ENCODE results near the gene IPMK.

IPMK gene

DNA sequence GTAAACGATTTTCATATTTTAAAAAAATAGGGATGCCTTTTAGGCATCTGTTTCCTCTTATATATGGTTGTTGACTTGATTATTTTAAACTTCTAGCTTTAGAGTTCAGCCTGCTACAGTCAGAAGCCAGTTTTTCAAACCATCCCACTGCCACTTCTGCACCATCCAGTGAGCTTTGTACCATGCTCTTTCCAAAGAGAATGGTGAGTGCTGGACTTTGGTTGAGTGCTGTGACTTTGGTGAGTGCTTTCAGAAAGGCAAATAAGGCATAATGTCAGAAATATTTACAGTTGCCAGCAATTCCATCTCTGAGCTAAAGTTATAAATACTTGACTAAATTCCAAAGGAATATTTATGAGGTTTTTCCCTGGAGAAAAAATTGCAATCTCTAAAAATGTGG is 117.4 kb downstream of the IPMK start:
- ATAC-seq, result no peak
- no peak for TF ChIP-seq TCF4 (CRISPR knock-in tag; IDR thresholded peaks at IDR 0.05; ENCODE audit: borderline replicate concordance)
- no peak for TF ChIP-seq ZFP3 (CRISPR knock-in tag; IDR thresholded peaks at IDR 0.05)
- TF ChIP-seq ZNF565 (CRISPR knock-in tag; conservative IDR thresholded peaks at IDR 0.05; ENCODE audit: low read depth), result no peak
- no peak for TF ChIP-seq ARNTL (CRISPR knock-in tag; IDR thresholded peaks at IDR 0.05; ENCODE audit: borderline replicate concordance, low read depth)
- no peak for TF ChIP-seq ZFP30 (CRISPR knock-in tag; IDR thresholded peaks at IDR 0.05)
- TF ChIP-seq, protein P1, sequence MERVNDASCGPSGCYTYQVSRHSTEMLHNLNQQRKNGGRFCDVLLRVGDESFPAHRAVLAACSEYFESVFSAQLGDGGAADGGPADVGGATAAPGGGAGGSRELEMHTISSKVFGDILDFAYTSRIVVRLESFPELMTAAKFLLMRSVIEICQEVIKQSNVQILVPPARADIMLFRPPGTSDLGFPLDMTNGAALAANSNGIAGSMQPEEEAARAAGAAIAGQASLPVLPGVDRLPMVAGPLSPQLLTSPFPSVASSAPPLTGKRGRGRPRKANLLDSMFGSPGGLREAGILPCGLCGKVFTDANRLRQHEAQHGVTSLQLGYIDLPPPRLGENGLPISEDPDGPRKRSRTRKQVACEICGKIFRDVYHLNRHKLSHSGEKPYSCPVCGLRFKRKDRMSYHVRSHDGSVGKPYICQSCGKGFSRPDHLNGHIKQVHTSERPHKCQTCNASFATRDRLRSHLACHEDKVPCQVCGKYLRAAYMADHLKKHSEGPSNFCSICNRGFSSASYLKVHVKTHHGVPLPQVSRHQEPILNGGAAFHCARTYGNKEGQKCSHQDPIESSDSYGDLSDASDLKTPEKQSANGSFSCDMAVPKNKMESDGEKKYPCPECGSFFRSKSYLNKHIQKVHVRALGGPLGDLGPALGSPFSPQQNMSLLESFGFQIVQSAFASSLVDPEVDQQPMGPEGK (CRISPR knock-in tag; IDR thresholded peaks at IDR 0.05; ENCODE audit: borderline replicate concordance), result no peak
- no peak for TF ChIP-seq PPARA (CRISPR knock-in tag; IDR thresholded peaks at IDR 0.05; ENCODE audit: borderline replicate concordance)
- no peak for TF ChIP-seq ZC3H10 (CRISPR knock-in tag; IDR thresholded peaks at IDR 0.05)
- TF ChIP-seq CSDC2 (CRISPR knock-in tag; IDR thresholded peaks at IDR 0.05), result no peak

DNA sequence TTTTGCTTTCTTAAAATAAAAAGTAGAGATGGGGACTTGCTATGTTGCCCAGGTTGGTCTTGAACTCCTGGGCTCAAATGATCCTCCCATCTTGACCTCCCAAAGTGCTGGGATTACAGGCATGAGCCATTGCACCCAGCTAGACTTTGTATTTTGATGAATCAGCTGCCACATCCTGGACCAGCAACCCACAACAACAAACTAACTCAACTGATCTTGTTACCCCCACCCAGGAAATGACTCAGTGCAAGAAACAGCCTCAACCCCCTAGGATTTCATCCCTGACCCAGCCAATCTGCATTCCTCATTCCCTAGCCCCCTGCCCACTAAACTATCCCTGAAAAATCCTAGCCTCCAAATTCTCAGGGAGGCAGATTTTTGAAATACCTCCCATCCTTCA is 123.8 kb downstream of the IPMK start:
- ATAC-seq, result no peak
- TF ChIP-seq SNAI2 (CRISPR knock-in tag; IDR thresholded peaks at IDR 0.05), result no peak
- TF ChIP-seq, protein P2, sequence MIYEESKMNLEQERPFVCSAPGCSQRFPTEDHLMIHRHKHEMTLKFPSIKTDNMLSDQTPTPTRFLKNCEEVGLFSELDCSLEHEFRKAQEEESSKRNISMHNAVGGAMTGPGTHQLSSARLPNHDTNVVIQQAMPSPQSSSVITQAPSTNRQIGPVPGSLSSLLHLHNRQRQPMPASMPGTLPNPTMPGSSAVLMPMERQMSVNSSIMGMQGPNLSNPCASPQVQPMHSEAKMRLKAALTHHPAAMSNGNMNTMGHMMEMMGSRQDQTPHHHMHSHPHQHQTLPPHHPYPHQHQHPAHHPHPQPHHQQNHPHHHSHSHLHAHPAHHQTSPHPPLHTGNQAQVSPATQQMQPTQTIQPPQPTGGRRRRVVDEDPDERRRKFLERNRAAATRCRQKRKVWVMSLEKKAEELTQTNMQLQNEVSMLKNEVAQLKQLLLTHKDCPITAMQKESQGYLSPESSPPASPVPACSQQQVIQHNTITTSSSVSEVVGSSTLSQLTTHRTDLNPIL (CRISPR knock-in tag; IDR thresholded peaks at IDR 0.05; ENCODE audit: low read depth), result no peak
- TF ChIP-seq, protein P3, sequence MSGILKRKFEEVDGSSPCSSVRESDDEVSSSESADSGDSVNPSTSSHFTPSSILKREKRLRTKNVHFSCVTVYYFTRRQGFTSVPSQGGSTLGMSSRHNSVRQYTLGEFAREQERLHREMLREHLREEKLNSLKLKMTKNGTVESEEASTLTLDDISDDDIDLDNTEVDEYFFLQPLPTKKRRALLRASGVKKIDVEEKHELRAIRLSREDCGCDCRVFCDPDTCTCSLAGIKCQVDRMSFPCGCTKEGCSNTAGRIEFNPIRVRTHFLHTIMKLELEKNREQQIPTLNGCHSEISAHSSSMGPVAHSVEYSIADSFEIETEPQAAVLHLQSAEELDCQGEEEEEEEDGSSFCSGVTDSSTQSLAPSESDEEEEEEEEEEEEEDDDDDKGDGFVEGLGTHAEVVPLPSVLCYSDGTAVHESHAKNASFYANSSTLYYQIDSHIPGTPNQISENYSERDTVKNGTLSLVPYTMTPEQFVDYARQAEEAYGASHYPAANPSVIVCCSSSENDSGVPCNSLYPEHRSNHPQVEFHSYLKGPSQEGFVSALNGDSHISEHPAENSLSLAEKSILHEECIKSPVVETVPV (CRISPR knock-in tag; IDR thresholded peaks at IDR 0.05), result no peak
- no peak for TF ChIP-seq ZNF70 (CRISPR knock-in tag; IDR thresholded peaks at IDR 0.05)
- no peak for TF ChIP-seq GLIS3 (CRISPR knock-in tag; IDR thresholded peaks at IDR 0.05)
- TF ChIP-seq, protein P1 (CRISPR knock-in tag; IDR thresholded peaks at IDR 0.05; ENCODE audit: borderline replicate concordance), result no peak
- TF ChIP-seq ARNTL (CRISPR knock-in tag; IDR thresholded peaks at IDR 0.05; ENCODE audit: borderline replicate concordance, low read depth), result no peak
- no peak for TF ChIP-seq ZC3H10 (CRISPR knock-in tag; IDR thresholded peaks at IDR 0.05)
- no peak for TF ChIP-seq ISL1 (CRISPR knock-in tag; IDR thresholded peaks at IDR 0.05)
- no peak for TF ChIP-seq ZNF565 (CRISPR knock-in tag; conservative IDR thresholded peaks at IDR 0.05; ENCODE audit: low read depth)
- TF ChIP-seq, protein P4, sequence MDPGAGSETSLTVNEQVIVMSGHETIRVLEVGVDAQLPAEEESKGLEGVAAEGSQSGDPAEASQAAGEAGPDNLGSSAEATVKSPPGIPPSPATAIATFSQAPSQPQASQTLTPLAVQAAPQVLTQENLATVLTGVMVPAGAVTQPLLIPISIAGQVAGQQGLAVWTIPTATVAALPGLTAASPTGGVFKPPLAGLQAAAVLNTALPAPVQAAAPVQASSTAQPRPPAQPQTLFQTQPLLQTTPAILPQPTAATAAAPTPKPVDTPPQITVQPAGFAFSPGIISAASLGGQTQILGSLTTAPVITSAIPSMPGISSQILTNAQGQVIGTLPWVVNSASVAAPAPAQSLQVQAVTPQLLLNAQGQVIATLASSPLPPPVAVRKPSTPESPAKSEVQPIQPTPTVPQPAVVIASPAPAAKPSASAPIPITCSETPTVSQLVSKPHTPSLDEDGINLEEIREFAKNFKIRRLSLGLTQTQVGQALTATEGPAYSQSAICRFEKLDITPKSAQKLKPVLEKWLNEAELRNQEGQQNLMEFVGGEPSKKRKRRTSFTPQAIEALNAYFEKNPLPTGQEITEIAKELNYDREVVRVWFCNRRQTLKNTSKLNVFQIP (CRISPR knock-in tag; IDR thresholded peaks at IDR 0.05; ENCODE audit: borderline replicate concordance, low read depth), result no peak
- TF ChIP-seq ZFP3 (CRISPR knock-in tag; IDR thresholded peaks at IDR 0.05), result no peak
